Measurements from ENCODE around the gene CRLF3. TPM values are rescaled to one million over a fixed set of nuclear protein-coding genes. Genes with fewer than 3 reads are reported as not detected.
"Not testable (repeated sequence)": the region's sequence is repeated elsewhere in the genome, so short reads cannot be mapped to it uniquely, and the experiment has no call there.

The CRLF3 gene
- total and polyA plus RNA-seq, 10 donors, result 21.0 to 51.9 (median 48.4) TPM

GRCh38 chr17:30823421-30823820, 1.1 kb downstream of the CRLF3 start:
- Histone ChIP-seq H3K9me3 (no peaks in the 10 kb centered on the region), H3K27ac (peak overlapping the region; percentile 80 to 97 (median 94)), H3K4me1 (peaks cover 34 to 74% (median 66%) of the 10 kb centered on the region in 6 donors), H3K36me3 (peaks cover 0 to 9% (median 0%) of the 10 kb centered on the region in 6 donors), H3K27me3 (replicated peaks in 1 of 7) (no peaks in the 10 kb centered on the region), H3K4me3 (peak overlapping the region; percentile 77 to 94 (median 82))
- WGBS, 5 donors, result 12 to 20% (median 13%) methylated on average over 7 of the region's 7 CpGs
- intact Hi-C loops (cut with DNase I; ENCODE audit: low total_unique reads), result no loop called here
- TF ChIP-seq POLR2A (IDR thresholded peaks at IDR 0.05), result no peak
- no peak for TF ChIP-seq POLR2AphosphoS5 (IDR thresholded peaks at IDR 0.05)
- TF ChIP-seq CTCF (IDR thresholded peaks at IDR 0.05 in 8 of 11, conservative IDR thresholded peaks at IDR 0.05 in 3 of 11), result no peak
- no peak for DNase-seq

GRCh38 chr17:30822919-30823318, 1.6 kb downstream of the CRLF3 start:
- peak; percentile 77 for DNase-seq
- Histone ChIP-seq H3K27ac (peak overlapping the region; percentile 80 to 97 (median 94)), H3K4me3 (peak overlapping the region; percentile 77 to 94 (median 82)), H3K4me1 (peaks cover 35 to 79% (median 71%) of the 10 kb centered on the region in 6 donors)
- H3K9me3 ChIP-seq; H3K36me3 ChIP-seq; H3K27me3 ChIP-seq (replicated peaks in 1 of 7); intact Hi-C loops (cut with DNase I; ENCODE audit: low total_unique reads): not testable (repeated sequence)
- 33 to 45% (median 36%) methylated on average over 14 of the region's 14 CpGs for WGBS, 5 donors

- 21 to 30% (median 26%) methylated on average over 9 of the region's 9 CpGs for WGBS, 5 donors
Measured at GRCh38 chr17:30821871-30822723, 2.4 kb downstream of the CRLF3 start.

GRCh38 chr17:30819971-30820705, 4.4 kb downstream of the CRLF3 start:
- peaks cover 35 to 93% (median 84%) of the 10 kb centered on the region in 6 donors for H3K4me1 ChIP-seq
- TF ChIP-seq CTCF (IDR thresholded peaks at IDR 0.05 in 8 of 11, conservative IDR thresholded peaks at IDR 0.05 in 3 of 11), result no peak
- TF ChIP-seq POLR2AphosphoS5 (IDR thresholded peaks at IDR 0.05), result no peak
- no peak for TF ChIP-seq POLR2A (IDR thresholded peaks at IDR 0.05)
- peak overlapping the region in 7 of 8 donors; percentile 9 to 97 (median 94) for H3K27ac ChIP-seq

More at GRCh38 chr17:30821871-30822723, 2.4 kb downstream of the CRLF3 start:
- Histone ChIP-seq H3K4me1 (peaks cover 35 to 87% (median 79%) of the 10 kb centered on the region in 6 donors), H3K4me3 (peak overlapping the region in 7 of 8 donors; percentile 77 to 89 (median 82)), H3K27ac (peak overlapping the region; percentile 39 to 97 (median 94)), H3K36me3 (peaks cover 0 to 15% (median 0%) of the 10 kb centered on the region in 6 donors), H3K27me3 (replicated peaks in 1 of 7) (no peaks in the 10 kb centered on the region), H3K9me3 (no peaks in the 10 kb centered on the region)
- DNase-seq, result no peak
- intact Hi-C loops (cut with DNase I; ENCODE audit: low total_unique reads), result no loop called here
- TF ChIP-seq CTCF (IDR thresholded peaks at IDR 0.05 in 8 of 11, conservative IDR thresholded peaks at IDR 0.05 in 3 of 11), result no peak
- no peak for TF ChIP-seq POLR2A (IDR thresholded peaks at IDR 0.05)
- TF ChIP-seq POLR2AphosphoS5 (IDR thresholded peaks at IDR 0.05), result no peak

More at GRCh38 chr17:30819971-30820705, 4.4 kb downstream of the CRLF3 start:
- no peaks in the 10 kb centered on the region for H3K27me3 ChIP-seq (replicated peaks in 1 of 7)
- peaks cover 0 to 24% (median 0%) of the 10 kb centered on the region in 6 donors for H3K36me3 ChIP-seq
- intact Hi-C loops (cut with DNase I; ENCODE audit: low total_unique reads), result no loop called here
- DNase-seq, result peak; percentile 68
- H3K4me3 ChIP-seq, result peak overlapping the region in 2 of 8 donors; percentile 2 to 46
- 43 to 68% (median 46%) methylated on average over 8 of the region's 8 CpGs for WGBS, 5 donors
- H3K9me3 ChIP-seq, result no peaks in the 10 kb centered on the region
